CD8-positive, alpha-beta memory T cell (primary cell): ENCODE results near the gene TMEM120B. TPM values are rescaled to one million over a fixed set of nuclear protein-coding genes. Genes with fewer than 3 reads are reported as not detected.
A peak's percentile ranks its signal among the peaks of the same experiment; 100 is the strongest.
"Not testable (repeated sequence)": the region's sequence is repeated elsewhere in the genome, so short reads cannot be mapped to it uniquely, and the experiment has no call there.

Experiments used
- CTCF ChIA-PET: fragments of 350-600 bp; sonication (Branson Sonifier 250); formaldehyde crosslinking; loops from one replicate; lab custom pipeline; 2021; ENCODE audit warnings: antibody characterized with exemption; lab: Charles Lee
- POLR2A ChIA-PET: fragments of 350-600 bp; sonication (Branson Sonifier 250); formaldehyde crosslinking; loops from one replicate; lab custom pipeline; 2021; ENCODE audit warnings: antibody characterized with exemption; lab: Charles Lee
- DNase-seq, 5 donors: peaks; one replicate each; pipeline versions ENCODE4 v3.0.0 to v3.0.0-alpha.2; 2020 to 2022; ENCODE audit warnings: mixed read lengths in 1 of 5
- H3K27ac ChIP-seq: one replicate; pipeline ENCODE4 v1.7.0; 2013; ENCODE audit warnings: low read depth, mild to moderate bottlenecking, low read length, moderate library complexity
- H3K27me3 ChIP-seq: 2 replicates; pipeline ENCODE4 v1.7.0; 2013; ENCODE audit warnings: low read length, mild to moderate bottlenecking; ENCODE audit not compliant: insufficient read depth, poor library complexity, severe bottlenecking
- H3K36me3 ChIP-seq: 2 replicates; pipeline ENCODE4 v1.7.0; 2013; ENCODE audit warnings: mild to moderate bottlenecking, low read length, moderate library complexity; ENCODE audit not compliant: insufficient read depth
- H3K4me1 ChIP-seq: 2 replicates; pipeline ENCODE4 v1.7.0; 2013; ENCODE audit warnings: mild to moderate bottlenecking, low read length, moderate library complexity; ENCODE audit not compliant: insufficient read depth
- H3K4me3 ChIP-seq: 2 replicates; pipeline ENCODE4 v1.7.0; 2013; ENCODE audit warnings: mild to moderate bottlenecking, low read length
- H3K9me3 ChIP-seq: 2 replicates; pipeline ENCODE4 v1.7.0; 2013; ENCODE audit warnings: mild to moderate bottlenecking, low read length
- H3K27ac Mint-ChIP-seq, 8 donors: one replicate each; pipeline ENCODE4 v1.8.0; 2020 to 2021; ENCODE audit warnings: mixed read lengths in 8 of 8, mild to moderate bottlenecking in 6 of 8, inconsistent platforms in 3 of 8, moderate library complexity in 3 of 8
- H3K27me3 Mint-ChIP-seq, 2 donors: one replicate each; pipeline ENCODE4 v1.8.0; 2020 to 2021; ENCODE audit warnings: mixed read lengths in 2 of 2, mild to moderate bottlenecking in 1 of 2, moderate library complexity in 1 of 2
- H3K36me3 Mint-ChIP-seq, 3 donors: one replicate each; pipeline ENCODE4 v1.8.0; 2020 to 2021; ENCODE audit warnings: mixed read lengths in 3 of 3, inconsistent platforms in 1 of 3, mild to moderate bottlenecking in 1 of 3
- H3K4me1 Mint-ChIP-seq, 3 donors: one replicate each; pipeline ENCODE4 v1.8.0; 2020 to 2021; ENCODE audit warnings: mixed read lengths in 3 of 3, inconsistent platforms in 1 of 3, mild to moderate bottlenecking in 1 of 3
- H3K4me3 Mint-ChIP-seq, 7 donors: one replicate each; pipeline ENCODE4 v1.8.0; 2020 to 2021; ENCODE audit warnings: mixed read lengths in 7 of 7, mild to moderate bottlenecking in 6 of 7, moderate library complexity in 4 of 7, inconsistent platforms in 2 of 7
- H3K9me3 Mint-ChIP-seq, 5 donors: one replicate each; pipeline ENCODE4 v1.8.0; 2020 to 2022; ENCODE audit warnings: mixed read lengths in 5 of 5, mild to moderate bottlenecking in 3 of 5, moderate library complexity in 2 of 5, inconsistent platforms in 1 of 5
- polyA plus RNA-seq: library from polyadenylated mRNA; unstranded; fragments of 300-500 nt; fragmentation: Illumina TruSeq; gene quantifications from one replicate; pipeline ENCODE4 v1.2.3, GENCODE V29; 2021
- total RNA-seq, 2 experiments: library from RNA; stranded (reverse); gene quantifications; one replicate each; pipeline ENCODE4 v1.2.3, GENCODE V29; 2021

TMEM120B gene
- total and polyA plus RNA-seq, 3 experiments from 2014 or later, result 3.9 to 15.2 (median 12.5) TPM

- Mint-ChIP-seq H3K4me3 (peak overlapping the region in 1 of 7 donors; percentile 77), H3K27me3 (peaks cover 0 to 15% of the 10 kb centered on the region in 2 donors), H3K9me3 (no peaks in the 10 kb centered on the region), H3K36me3 (peaks cover 0 to 4% (median 0%) of the 10 kb centered on the region in 3 donors), H3K4me1 (peaks cover 25 to 31% (median 27%) of the 10 kb centered on the region in 3 donors), H3K27ac (peak overlapping the region in 7 of 8 donors; percentile 56 to 88 (median 76))
- Histone ChIP-seq H3K9me3 (no peaks in the 10 kb centered on the region), H3K4me3 (no peak overlapping the region), H3K27me3 (no peaks in the 10 kb centered on the region), H3K4me1 (peaks cover 18% of the 10 kb centered on the region), H3K36me3 (no peaks in the 10 kb centered on the region), H3K27ac (no peak overlapping the region)
- DNase-seq, result no peak
- CTCF ChIA-PET, result no interaction called here
- POLR2A ChIA-PET, result no interaction called here
These were observed 36.4 kb upstream of the TMEM120B start for GRCh38 chr12:121676190-121676589.

GRCh38 chr12:121678305-121678704 lies 34.2 kb upstream of the TMEM120B start:
- no peak overlapping the region for H3K27ac ChIP-seq
- no peak for DNase-seq
- no peaks in the 10 kb centered on the region for H3K9me3 ChIP-seq
- Mint-ChIP-seq H3K27ac (peak overlapping the region in 4 of 8 donors; percentile 40 to 88 (median 76)), H3K27me3 (peaks cover 0 to 4% of the 10 kb centered on the region in 2 donors), H3K4me1 (peaks cover 10 to 15% (median 14%) of the 10 kb centered on the region in 3 donors), H3K4me3 (no peak overlapping the region), H3K36me3 (no peaks in the 10 kb centered on the region), H3K9me3 (no peaks in the 10 kb centered on the region)
- no peak overlapping the region for H3K4me3 ChIP-seq
- no peaks in the 10 kb centered on the region for H3K36me3 ChIP-seq
- CTCF ChIA-PET, result interaction anchor here (1.6 to 7.0 kb wide), 3 partner anchors 8 to 125 kb away, joined by 4 to 57 read pairs (median 5); partner anchors contain the start of genes MORN3 and RHOF
- H3K4me1 ChIP-seq, result peaks cover 4% of the 10 kb centered on the region
- POLR2A ChIA-PET, result interaction anchor here (0.6 kb wide), 2 partner anchors 126 to 139 kb away, joined by 4 to 8 read pairs; no protein-coding TSS in a partner anchor
- no peaks in the 10 kb centered on the region for H3K27me3 ChIP-seq

GRCh38 chr12:121678716-121679300 lies 33.7 kb upstream of the TMEM120B start:
- H3K27me3 ChIP-seq, result no peaks in the 10 kb centered on the region
- peaks cover 6 to 11% (median 9%) of the 10 kb centered on the region in 3 donors for H3K4me1 Mint-ChIP-seq
- POLR2A ChIA-PET, result interaction anchor here (0.6 kb wide), 1 partner anchor 139 kb away, joined by 4 read pairs; no protein-coding TSS in a partner anchor
- CTCF ChIA-PET, result interaction anchor here (1.6 to 9.0 kb wide), 4 partner anchors 8 to 126 kb away, joined by 4 to 71 read pairs (median 31); partner anchors contain the start of genes MORN3, ORAI1 and RHOF
- peak overlapping the region in 6 of 8 donors; percentile 7 to 88 (median 59) for H3K27ac Mint-ChIP-seq
- H3K36me3 Mint-ChIP-seq, result no peaks in the 10 kb centered on the region
- no peaks in the 10 kb centered on the region for H3K9me3 ChIP-seq
- peaks cover 3% of the 10 kb centered on the region for H3K4me1 ChIP-seq
- peak overlapping the region in 1 of 7 donors; percentile 24 for H3K4me3 Mint-ChIP-seq
- no peak overlapping the region for H3K27ac ChIP-seq
- no peak for DNase-seq
- no peaks in the 10 kb centered on the region for H3K9me3 Mint-ChIP-seq
- H3K36me3 ChIP-seq, result no peaks in the 10 kb centered on the region
- no peak overlapping the region for H3K4me3 ChIP-seq
- H3K27me3 Mint-ChIP-seq, result peaks cover 0 to 4% of the 10 kb centered on the region in 2 donors

GRCh38 chr12:121679661-121680197 lies 32.8 kb upstream of the TMEM120B start:
- POLR2A ChIA-PET, H3K4me1 ChIP-seq, H3K9me3 ChIP-seq, H3K4me3 Mint-ChIP-seq, DNase-seq, H3K27me3 ChIP-seq, H3K4me3 ChIP-seq, H3K27me3 Mint-ChIP-seq, H3K9me3 Mint-ChIP-seq, H3K36me3 ChIP-seq, H3K4me1 Mint-ChIP-seq, H3K27ac ChIP-seq, H3K36me3 Mint-ChIP-seq: not testable (repeated sequence)
- H3K27ac Mint-ChIP-seq, result peak overlapping the region in 3 of 8 donors; percentile 36 to 88 (median 68)
- CTCF ChIA-PET, result interaction anchor here (0.9 to 9.0 kb wide), 7 partner anchors 9 to 201 kb away, joined by 3 to 71 read pairs (median 11); partner anchors contain the start of genes MORN3, ORAI1 and RHOF

- Histone ChIP-seq H3K9me3 (no peaks in the 10 kb centered on the region), H3K4me1 (peaks cover 5% of the 10 kb centered on the region), H3K27me3 (no peaks in the 10 kb centered on the region), H3K36me3 (no peaks in the 10 kb centered on the region), H3K27ac (no peak overlapping the region), H3K4me3 (no peak overlapping the region)
- Mint-ChIP-seq H3K36me3 (no peaks in the 10 kb centered on the region), H3K27ac (peak overlapping the region in 2 of 8 donors; percentile 59 to 73), H3K4me3 (peak overlapping the region in 1 of 7 donors; percentile 49), H3K9me3 (no peaks in the 10 kb centered on the region), H3K27me3 (peaks cover 0 to 2% of the 10 kb centered on the region in 2 donors), H3K4me1 (peaks cover 7 to 10% (median 8%) of the 10 kb centered on the region in 3 donors)
- DNase-seq, result no peak
- CTCF ChIA-PET, result interaction anchor here (1.2 to 1.9 kb wide), 2 partner anchors 17 to 106 kb away, joined by 4 to 14 read pairs; partner anchors contain the start of gene RHOF
- POLR2A ChIA-PET, result interaction anchor here (0.6 kb wide), 1 partner anchor 108 kb away, joined by 3 read pairs; no protein-coding TSS in a partner anchor
These were observed 23.6 kb upstream of the TMEM120B start for GRCh38 chr12:121688966-121689365.

- no peak for DNase-seq
- H3K9me3 Mint-ChIP-seq, result no peaks in the 10 kb centered on the region
- no peak overlapping the region for H3K27ac Mint-ChIP-seq
- H3K9me3 ChIP-seq, result no peaks in the 10 kb centered on the region
- H3K4me3 Mint-ChIP-seq, result no peak overlapping the region
- H3K4me3 ChIP-seq, result no peak overlapping the region
- H3K27me3 Mint-ChIP-seq, result peaks cover 0 to 2% of the 10 kb centered on the region in 2 donors
- H3K36me3 ChIP-seq, result no peaks in the 10 kb centered on the region
- peaks cover 5% of the 10 kb centered on the region for H3K4me1 ChIP-seq
- H3K27me3 ChIP-seq, result no peaks in the 10 kb centered on the region
- ChIA-PET POLR2A (no interaction called here), CTCF (interaction anchor here (1.2 to 1.9 kb wide), 2 partner anchors 17 to 105 kb away, joined by 4 to 14 read pairs; partner anchors contain the start of gene RHOF)
- H3K27ac ChIP-seq, result no peak overlapping the region
- peaks cover 7 to 10% (median 8%) of the 10 kb centered on the region in 3 donors for H3K4me1 Mint-ChIP-seq
- no peaks in the 10 kb centered on the region for H3K36me3 Mint-ChIP-seq
These were observed 23.1 kb upstream of the TMEM120B start for GRCh38 chr12:121689430-121689829.

- not testable (repeated sequence) for H3K4me1 Mint-ChIP-seq, H3K27ac ChIP-seq, H3K27me3 Mint-ChIP-seq, H3K36me3 ChIP-seq, H3K4me3 Mint-ChIP-seq, H3K36me3 Mint-ChIP-seq, H3K9me3 ChIP-seq, H3K27ac Mint-ChIP-seq, H3K4me3 ChIP-seq, DNase-seq, H3K9me3 Mint-ChIP-seq, H3K4me1 ChIP-seq, H3K27me3 ChIP-seq
- POLR2A ChIA-PET, result interaction anchor here (0.5 kb wide), 1 partner anchor 101 kb away, joined by 3 read pairs; the partner anchor contains the start of gene RHOF
- CTCF ChIA-PET, result interaction anchor here (1.0 to 10.0 kb wide), 6 partner anchors 19 to 140 kb away, joined by 3 to 104 read pairs (median 3); partner anchors contain the start of genes RHOF and TMEM120B
These were observed 19.8 kb upstream of the TMEM120B start for GRCh38 chr12:121692744-121693143.
